H1 (cell line): Measurements from ENCODE around the gene CACNG7. TPM values are rescaled to one million over a fixed set of nuclear protein-coding genes. Genes with fewer than 3 reads are reported as not detected.

Source experiments
- CTCF ChIA-PET: fragments of 300-600 bp; sonication (Branson Sonifier 250); formaldehyde crosslinking; loops from one replicate; lab custom pipeline; 2021; ENCODE audit not compliant: partially characterized antibody; lab: Charles Lee
- POLR2A ChIA-PET: fragments of 300-600 bp; sonication (Branson Sonifier 250); formaldehyde crosslinking; loops from one replicate; lab custom pipeline; 2021; ENCODE audit warnings: inconsistent platforms; ENCODE audit not compliant: partially characterized antibody; lab: Charles Lee
- DNase-seq, 2 experiments: peaks; one replicate each; pipeline versions ENCODE4 v3.0.0 to v3.0.0-alpha.2; 2010 to 2022; ENCODE audit warnings: low spot score in 2 of 2, low read depth in 1 of 2, mixed read lengths in 1 of 2
- FAIRE-seq: peaks from 2 replicates; lab custom pipeline; 2011; peaks lifted over from hg19 to GRCh38; lab: Jason Lieb, UNC
- H2AFZ ChIP-seq: 2 replicates; pipeline ENCODE4 v1.8.1; 2012; ENCODE audit warnings: low read length, inconsistent platforms
- H2AK5ac ChIP-seq: 2 replicates; pipeline ENCODE4 v1.6.1; 2013; ENCODE audit warnings: low read depth, low read length
- H2BK120ac ChIP-seq: replicated peaks from 2 replicates; pipeline ENCODE3; 2013; ENCODE audit warnings: low read depth, low read length, inconsistent platforms
- H2BK12ac ChIP-seq: 2 replicates; pipeline ENCODE4 v1.6.1; 2013; ENCODE audit warnings: low read depth, low read length
- H2BK15ac ChIP-seq: 2 replicates; pipeline ENCODE4 v1.6.1; 2013; ENCODE audit warnings: low read length
- H2BK20ac ChIP-seq: 2 replicates; pipeline ENCODE4 v1.6.1; 2013; ENCODE audit warnings: low read length
- H2BK5ac ChIP-seq: 2 replicates; pipeline ENCODE4 v1.6.1; 2013; ENCODE audit warnings: low read depth, low read length
- H3K14ac ChIP-seq: 2 replicates; pipeline ENCODE4 v1.6.1; 2013; ENCODE audit warnings: inconsistent platforms; ENCODE audit not compliant: insufficient read length
- H3K18ac ChIP-seq: 2 replicates; pipeline ENCODE4 v1.6.1; 2013; ENCODE audit warnings: low read length; ENCODE audit errors: extremely low read depth
- H3K23ac ChIP-seq: 2 replicates; pipeline ENCODE4 v1.6.1; 2013; ENCODE audit warnings: inconsistent platforms; ENCODE audit not compliant: insufficient read length
- H3K23me2 ChIP-seq: 2 replicates; pipeline ENCODE4 v1.6.1; 2013; ENCODE audit warnings: low read depth, low read length
- H3K27ac ChIP-seq: 2 replicates; pipeline ENCODE4 v1.6.1; 2011; ENCODE audit warnings: low read depth, low read length, inconsistent platforms
- H3K27me3 ChIP-seq, 4 experiments: replicated peaks in 1 of 4; 1 replicate in 1 of 4; 2 replicates in 3 of 4; pipeline versions ENCODE4 v1.6.1 to v1.8.1; 2011 to 2013; ENCODE audit warnings: low read length in 3 of 4, mild to moderate bottlenecking in 3 of 4, inconsistent platforms in 2 of 4, mixed read lengths in 2 of 4, moderate library complexity in 1 of 4; ENCODE audit not compliant: control insufficient read depth in 3 of 4, insufficient read depth in 3 of 4; ENCODE audit errors: extremely low read depth in 1 of 4
- H3K36me3 ChIP-seq, 4 experiments: 2 replicates each; pipeline versions ENCODE4 v1.6.1 to v1.8.1; 2011 to 2013; ENCODE audit warnings: mild to moderate bottlenecking in 4 of 4, low read length in 3 of 4, moderate library complexity in 2 of 4, control low read depth in 1 of 4, inconsistent platforms in 1 of 4; ENCODE audit not compliant: insufficient read depth in 4 of 4, control insufficient read depth in 2 of 4
- H3K4ac ChIP-seq: replicated peaks from 2 replicates; pipeline ENCODE3; 2013; ENCODE audit warnings: low read length, low read depth, mixed read lengths, inconsistent platforms; ENCODE audit not compliant: insufficient read length
- H3K4me1 ChIP-seq, 4 experiments: replicated peaks in 1 of 4; 1 replicate in 1 of 4; 2 replicates in 3 of 4; pipeline versions ENCODE4 v1.6.1 to v1.8.1; 2011 to 2013; ENCODE audit warnings: low read length in 3 of 4, inconsistent platforms in 2 of 4, mixed read lengths in 1 of 4; ENCODE audit not compliant: insufficient read depth in 4 of 4, control insufficient read depth in 3 of 4
- H3K4me2 ChIP-seq, 2 experiments: 2 replicates each; pipeline versions ENCODE4 v1.6.1 to v1.8.1; 2011 to 2013; ENCODE audit warnings: low read depth in 2 of 2, low read length in 2 of 2, control low read depth in 1 of 2, inconsistent platforms in 1 of 2, mild to moderate bottlenecking in 1 of 2; ENCODE audit not compliant: insufficient read depth in 1 of 2
- H3K4me3 ChIP-seq, 4 experiments: fragments of 200-600, 300-600 bp in 1 of 4; sonication (generic), shearing (Covaris generic), sonication (Bioruptor Twin) in 1 of 4; 2 replicates each; pipeline versions ENCODE4 v1.5.1 to v1.8.1; 2011 to 2016; ENCODE audit warnings: low read length in 4 of 4, low read depth in 3 of 4, control low read depth in 2 of 4, inconsistent platforms in 2 of 4, mild to moderate bottlenecking in 2 of 4, mixed read lengths in 1 of 4, moderate library complexity in 1 of 4; ENCODE audit not compliant: insufficient read depth in 2 of 4; ENCODE audit errors: extremely low read depth in 1 of 4
- H3K56ac ChIP-seq: replicated peaks from 2 replicates; pipeline ENCODE3; 2013; ENCODE audit warnings: low read depth, mild to moderate bottlenecking, mixed read lengths, low read length, inconsistent platforms; ENCODE audit not compliant: insufficient read length
- H3K79me1 ChIP-seq: 2 replicates; pipeline ENCODE4 v1.6.1; 2013; ENCODE audit warnings: low read depth, low read length, control low read depth
- H3K79me2 ChIP-seq, 2 experiments: 2 replicates each; pipeline versions ENCODE4 v1.6.1 to v1.8.1; 2012 to 2013; ENCODE audit warnings: low read length in 2 of 2, mild to moderate bottlenecking in 2 of 2, inconsistent platforms in 1 of 2; ENCODE audit not compliant: insufficient read depth in 2 of 2, control insufficient read depth in 1 of 2
- H3K9ac ChIP-seq, 4 experiments: replicated peaks in 1 of 4; 1 replicate in 1 of 4; 2 replicates in 3 of 4; pipeline versions ENCODE4 v1.6.1 to v1.8.1; 2011 to 2013; ENCODE audit warnings: low read depth in 3 of 4, low read length in 3 of 4, control low read depth in 2 of 4, mild to moderate bottlenecking in 2 of 4, moderate library complexity in 2 of 4, inconsistent platforms in 1 of 4; ENCODE audit errors: extremely low read depth in 1 of 4
- H3K9me3 ChIP-seq, 2 experiments: 2 replicates each; pipeline versions ENCODE4 v1.6.1 to v1.8.1; 2012 to 2013; ENCODE audit warnings: mild to moderate bottlenecking in 2 of 2, moderate library complexity in 2 of 2, control low read depth in 1 of 2, inconsistent platforms in 1 of 2, low read depth in 1 of 2, low read length in 1 of 2, mixed read lengths in 1 of 2; ENCODE audit not compliant: insufficient read depth in 2 of 2
- H4K20me1 ChIP-seq, 2 experiments: replicated peaks in 1 of 2; 2 replicates each; pipeline versions ENCODE3 to v1.8.1; 2011 to 2013; ENCODE audit warnings: inconsistent platforms in 2 of 2, low read length in 2 of 2, mild to moderate bottlenecking in 1 of 2; ENCODE audit not compliant: insufficient read depth in 2 of 2, control insufficient read depth in 1 of 2
- H4K5ac ChIP-seq: 2 replicates; pipeline ENCODE4 v1.6.1; 2013; ENCODE audit warnings: low read length, low read depth, mixed read lengths, inconsistent platforms; ENCODE audit not compliant: insufficient read length
- H4K8ac ChIP-seq: 2 replicates; pipeline ENCODE4 v1.8.0; 2013; ENCODE audit warnings: mild to moderate bottlenecking, moderate library complexity, low read length, inconsistent platforms; ENCODE audit not compliant: insufficient read depth; ENCODE audit errors: extremely low read depth
- H4K91ac ChIP-seq: replicated peaks from 2 replicates; pipeline ENCODE3; 2013; ENCODE audit warnings: low read length, mixed read lengths, inconsistent platforms; ENCODE audit not compliant: insufficient read length
- BCL11A ChIP-seq, 2 experiments: IDR thresholded peaks; one replicate each; pipeline ENCODE4 v1.6.1; 2011; ENCODE audit warnings: low read depth in 2 of 2, low read length in 2 of 2, mild to moderate bottlenecking in 2 of 2
- CHD1 ChIP-seq: IDR thresholded peaks from 2 replicates; pipeline ENCODE4 v1.6.1; 2012; ENCODE audit warnings: low read depth, low read length, improper control_type of control experiment
- GTF2F1 ChIP-seq: IDR thresholded peaks from 2 replicates; pipeline ENCODE4 v1.6.1; 2012; ENCODE audit warnings: low read depth, low read length, improper control_type of control experiment, borderline replicate concordance
- JUN ChIP-seq: IDR thresholded peaks from 2 replicates; pipeline ENCODE4 v1.6.1; 2011; ENCODE audit warnings: low read depth, mild to moderate bottlenecking, improper control_type of control experiment, low read length
- RAD21 ChIP-seq, 2 experiments: IDR thresholded peaks in 1 of 2; conservative IDR thresholded peaks in 1 of 2; 2 replicates each; pipeline ENCODE4 v1.6.1; 2011; ENCODE audit warnings: low read depth in 2 of 2, low read length in 2 of 2, improper control_type of control experiment in 1 of 2, inconsistent platforms in 1 of 2, mild to moderate bottlenecking in 1 of 2, moderate library complexity in 1 of 2
- SAP30 ChIP-seq: fragments of 300-600 bp; sonication (generic); IDR thresholded peaks from 2 replicates; pipeline ENCODE4 v1.7.1; 2012; ENCODE audit warnings: low read length, moderate library complexity, mild to moderate bottlenecking, inconsistent platforms; ENCODE audit not compliant: insufficient read depth, insufficient replicate concordance
- SIN3A ChIP-seq, 2 experiments: IDR thresholded peaks in 1 of 2; conservative IDR thresholded peaks in 1 of 2; 2 replicates each; pipeline ENCODE4 v1.6.1; 2011 to 2012; ENCODE audit warnings: low read length in 2 of 2, improper control_type of control experiment in 1 of 2, low read depth in 1 of 2, mild to moderate bottlenecking in 1 of 2
- TAF7 ChIP-seq: optimal IDR thresholded peaks from 2 replicates; pipeline ENCODE3; 2011; ENCODE audit warnings: low read depth, mild to moderate bottlenecking, inconsistent platforms, low read length, moderate library complexity, borderline replicate concordance
- WGBS, 2 experiments: shearing (Covaris generic) in 1 of 2; methylation state at CpG; one replicate each; pipeline versions ENCODE4 v1.1.6 to v1.1.7; 2013 to 2015; ENCODE audit warnings: low lambda C conversion rate in 2 of 2, mixed read lengths in 2 of 2, inconsistent platforms in 1 of 2, low coverage in 1 of 2, missing lambda C conversion rate in 1 of 2; ENCODE audit not compliant: insufficient replicate concordance in 2 of 2, insufficient coverage in 1 of 2, insufficient read length in 1 of 2; ENCODE audit errors: extremely low coverage in 1 of 2, missing lambda C conversion rate in 1 of 2; 5-methylcytosine and 5-hydroxymethylcytosine counted together
- polyA plus RNA-seq, 7 experiments: library from polyadenylated mRNA; depleted of rRNA in 3 of 7; stranded (reverse) in 5 of 7; unstranded in 2 of 7; fragments of >200 nt in 5 of 7; fragments of 200-250 nt in 2 of 7; gene quantifications; 1 replicate in 5 of 7; 2 replicates in 1 of 7; 4 replicates in 1 of 7; pipeline versions ENCODE4 v1.2.1 to v1.2.3, GENCODE V29; 2011 to 2013; ENCODE audit warnings: missing spikeins in 2 of 7, mixed read lengths in 2 of 7
- total RNA-seq: library from RNA; stranded (reverse); fragmentation: NEBNext Ultra II Directional; extraction: Animal tissue kit (Norgen Biotek cat#: 25700); gene quantifications from 2 replicates; pipeline ENCODE4 v1.2.1, GENCODE V29; 2021

The CACNG7 gene
- total and polyA plus RNA-seq, 2 of the 8 experiments (the other 6 are each of a cell fraction or from before 2014, with no cell fraction given) = 28.9 to 69.8 TPM

- Histone ChIP-seq H3K23me2 (peaks cover 16% of the 10 kb centered on the region; the same call in 1 of the 2 replicates), H2BK120ac (peak overlapping the region; percentile 80), H2AFZ (no peak overlapping the region; the same call in 1 of the 2 replicates), H3K18ac (peak overlapping the region; percentile 99), H2BK5ac (peak overlapping the region; percentile 99), H2AK5ac (peak overlapping the region; percentile 79; the same call in 1 of the 2 replicates), H3K4me3 (peak overlapping the region; percentile 49 to 76 (median 62)), H3K27ac (peak overlapping the region; percentile 96), H4K20me1 (peaks cover 1 to 4% of the 10 kb centered on the region in 2 experiments), H3K4me2 (peak overlapping the region; percentile 69 to 87), H3K9me3 (no peaks in the 10 kb centered on the region), H3K79me2 (peaks cover 0 to 12% of the 10 kb centered on the region in 2 experiments; a peak in 1 of 4 replicates), H2BK20ac (0 out of 2 replicates have a peak overlapping the region, but pooled peaks have one; percentile 32), H4K5ac (peak overlapping the region; percentile 44), H3K4ac (no peak overlapping the region), H4K91ac (peak overlapping the region; percentile 87), H2BK15ac (0 out of 2 replicates have a peak overlapping the region, but pooled peaks have one; percentile 10), H3K79me1 (peaks cover 3% of the 10 kb centered on the region; the same call in 1 of the 2 replicates), H3K27me3 (no peaks in the 10 kb centered on the region), H2BK12ac (peak overlapping the region; percentile 99), H3K4me1 (peaks cover 0 to 13% (median 8%) of the 10 kb centered on the region in 4 experiments; a peak in 6 of 7 replicates), H3K23ac (no peak overlapping the region), H3K14ac (no peak overlapping the region), H3K56ac (peak overlapping the region; percentile 10), H4K8ac (peak overlapping the region; percentile 86; the same call in 1 of the 2 replicates), H3K9ac (peak overlapping the region; percentile 59 to 85 (median 74)), H3K36me3 (no peaks in the 10 kb centered on the region; a peak in 1 of 8 replicates)
- POLR2A ChIA-PET = interaction anchor here (0.6 to 7.1 kb wide), 25 partner anchors 11 to 249 kb away, joined by 3 to 137 read pairs (median 4); partner anchors contain the start of genes CACNG8, PRKCG, PRPF31 and TFPT
- no peak for FAIRE-seq
- 2% methylated on average over 26 of the region's 50 CpGs; no CpG with 5 or more reads in 1 of the 2 experiments for WGBS, 2 experiments
- CTCF ChIA-PET = interaction anchor here (0.9 to 5.1 kb wide), 6 partner anchors 11 to 56 kb away, joined by 3 to 23 read pairs (median 6); no protein-coding TSS in a partner anchor
- DNase-seq = peak in 1 of 2 experiments; percentile 83
- no peak for TF ChIP-seq JUN
- 0 out of 4 replicates have a peak, but pooled peaks have one; percentile 22 to 30 for TF ChIP-seq SIN3A (conservative IDR thresholded peaks at IDR 0.05 in 1 of 2, IDR thresholded peaks at IDR 0.05 in 1 of 2; ENCODE audit: low read depth in 1 of 2, low read length in 2 of 2)
- no peak for TF ChIP-seq SAP30
- 0 out of 2 replicates have a peak, but pooled peaks have one; percentile 24 for TF ChIP-seq CHD1
- TF ChIP-seq TAF7 = peak; percentile 80
- peak in 1 of 2 experiments; percentile 2; a peak in 1 of 4 replicates for TF ChIP-seq RAD21 (IDR thresholded peaks at IDR 0.05 in 1 of 2, conservative IDR thresholded peaks at IDR 0.05 in 1 of 2; ENCODE audit: low read depth in 2 of 2, low read length in 2 of 2)
- no peak for TF ChIP-seq BCL11A (IDR thresholded peaks at IDR 0.05; ENCODE audit: low read depth in 2 of 2, low read length in 2 of 2)
- no peak for TF ChIP-seq GTF2F1
These were observed 42.9 kb upstream of the CACNG7 start for GRCh38 chr19:53865918-53866864.
